Karpas-422 (cell line): ENCODE measurements around the gene E2F4. TPM values are rescaled to one million over a fixed set of nuclear protein-coding genes. Genes with fewer than 3 reads are reported as not detected.

ENCODE experiments used
- DNase-seq: peaks from one replicate; pipeline ENCODE4 v3.0.0-alpha.2; 2015
- H2AFZ ChIP-seq: fragments of 200-600 bp; sonication (generic); 2 replicates; pipeline ENCODE4 v1.6.1; 2014; ENCODE audit warnings: antibody characterized with exemption, low read length, mixed read lengths
- H3K27ac ChIP-seq: fragments of 200-600 bp; sonication (generic); 2 replicates; pipeline ENCODE4 v1.5.1; 2014; ENCODE audit warnings: mild to moderate bottlenecking, low read length, moderate library complexity
- H3K27me3 ChIP-seq: fragments of 200-600 bp; sonication (generic); 2 replicates; pipeline ENCODE4 v1.6.1; 2014; ENCODE audit warnings: low read length, mixed read lengths
- H3K36me3 ChIP-seq: fragments of 200-600 bp; sonication (generic); 2 replicates; pipeline ENCODE4 v1.6.1; 2014; ENCODE audit warnings: low read length, mixed read lengths; ENCODE audit not compliant: insufficient read depth
- H3K4me1 ChIP-seq: fragments of 200-600 bp; sonication (generic); 2 replicates; pipeline ENCODE4 v1.6.1; 2014; ENCODE audit warnings: mild to moderate bottlenecking, low read length, mixed read lengths
- H3K4me2 ChIP-seq: fragments of 200-600 bp; sonication (generic); 2 replicates; pipeline ENCODE4 v1.6.1; 2014; ENCODE audit warnings: low read length, low read depth, mild to moderate bottlenecking; ENCODE audit not compliant: poor library complexity, severe bottlenecking
- H3K4me3 ChIP-seq: fragments of 200-600 bp; sonication (generic); 2 replicates; pipeline ENCODE4 v1.5.1; 2014; ENCODE audit warnings: mild to moderate bottlenecking, antibody characterized with exemption, low read length, mixed read lengths
- H3K79me2 ChIP-seq: fragments of 200-600 bp; sonication (generic); 2 replicates; pipeline ENCODE4 v1.6.1; 2014; ENCODE audit warnings: mild to moderate bottlenecking, low read length, mixed read lengths
- H3K9ac ChIP-seq: fragments of 200-600 bp; sonication (generic); 2 replicates; pipeline ENCODE4 v1.6.0; 2014; ENCODE audit warnings: low read length
- H3K9me2 ChIP-seq: fragments of 200-600 bp; sonication (generic), shearing (Covaris generic); replicated peaks from 2 replicates; pipeline ENCODE4 v1.6.0; 2014; ENCODE audit warnings: mild to moderate bottlenecking, low read length, moderate library complexity; ENCODE audit not compliant: insufficient read depth
- H3K9me3 ChIP-seq: fragments of 300-700, 200-600 bp; sonication (generic); 2 replicates; pipeline ENCODE4 v1.6.1; 2014; ENCODE audit warnings: low read length, mixed read lengths
- H4K20me1 ChIP-seq: fragments of 200-600 bp; sonication (generic); 2 replicates; pipeline ENCODE4 v1.6.1; 2014; ENCODE audit warnings: mild to moderate bottlenecking, antibody characterized with exemption, low read length, low read depth; ENCODE audit not compliant: insufficient read depth
- total RNA-seq: library from RNA; depleted of rRNA; stranded (reverse); fragments of >200 nt; shearing (Covaris generic); gene quantifications from 2 replicates; pipeline ENCODE4 v1.2.3, GENCODE V29; 2014; ENCODE audit warnings: low replicate concordance

The E2F4 gene
- total RNA-seq, 1 experiment from 2014 or later, result 109 TPM

DNA sequence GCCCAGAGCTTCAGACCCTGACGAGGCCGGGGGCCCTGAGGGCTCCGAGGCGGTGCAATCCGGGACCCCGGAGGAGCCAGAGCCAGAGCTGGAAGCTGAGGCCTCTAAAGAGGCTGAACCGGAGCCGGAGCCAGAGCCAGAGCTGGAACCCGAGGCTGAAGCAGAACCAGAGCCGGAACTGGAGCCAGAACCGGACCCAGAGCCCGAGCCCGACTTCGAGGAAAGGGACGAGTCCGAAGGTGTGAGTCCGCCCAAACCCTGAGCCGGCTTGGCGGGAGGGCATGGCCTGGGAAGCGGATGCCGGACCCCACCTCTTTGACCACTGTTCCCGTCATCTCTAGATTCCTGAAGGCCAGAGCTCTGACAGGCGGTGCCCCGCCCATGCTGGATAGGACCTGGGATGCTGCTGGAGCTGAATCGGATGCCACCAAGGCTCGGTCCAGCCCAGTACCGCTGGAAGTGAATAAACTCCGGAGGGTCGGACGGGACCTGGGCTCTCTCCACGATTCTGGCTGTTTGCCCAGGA, 17.2 kb upstream of the E2F4 start:
- Histone ChIP-seq H3K27me3 (no peaks in the 10 kb centered on the region), H3K79me2 (no peaks in the 10 kb centered on the region), H3K9ac (peak overlapping the region; percentile 62), H3K9me2 (no peaks in the 10 kb centered on the region), H2AFZ (no peak overlapping the region), H3K9me3 (no peaks in the 10 kb centered on the region), H3K27ac (no peak overlapping the region), H3K4me2 (peak overlapping the region; percentile 63), H3K36me3 (no peaks in the 10 kb centered on the region), H3K4me1 (peaks cover 24% of the 10 kb centered on the region), H4K20me1 (peaks cover 20% of the 10 kb centered on the region; the same call in 1 of the 2 replicates), H3K4me3 (peak overlapping the region; percentile 57; the same call in 1 of the 2 replicates)
- DNase-seq, result no peak

DNA sequence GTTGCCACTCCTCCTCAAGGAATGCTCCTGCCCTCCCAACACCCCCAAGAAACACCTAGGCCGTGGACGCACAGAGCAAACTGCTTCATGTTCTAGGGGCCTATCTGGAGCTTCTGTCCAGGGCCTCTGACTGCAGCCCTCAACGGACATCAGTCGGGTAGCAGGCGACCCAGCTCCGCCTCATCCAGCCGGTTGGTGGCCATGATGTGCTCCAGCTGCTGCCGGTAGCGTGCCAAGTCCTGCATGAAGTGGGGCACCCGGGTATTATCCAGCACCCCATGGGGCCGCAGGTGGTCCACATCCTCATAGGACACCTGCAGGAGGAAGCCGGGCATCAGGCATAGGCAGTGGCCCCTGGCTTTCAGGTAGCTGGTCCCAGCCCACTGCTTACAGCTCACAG, 15.3 kb upstream of the E2F4 start:
- Histone ChIP-seq H3K27ac (no peak overlapping the region), H3K4me3 (no peak overlapping the region), H3K27me3 (no peaks in the 10 kb centered on the region), H3K4me1 (peaks cover 19% of the 10 kb centered on the region), H3K9ac (no peak overlapping the region), H3K36me3 (no peaks in the 10 kb centered on the region), H2AFZ (no peak overlapping the region), H3K9me2 (no peaks in the 10 kb centered on the region), H3K4me2 (no peak overlapping the region), H3K9me3 (no peaks in the 10 kb centered on the region), H3K79me2 (no peaks in the 10 kb centered on the region), H4K20me1 (peaks cover 20% of the 10 kb centered on the region; the same call in 1 of the 2 replicates)
- no peak for DNase-seq

DNA sequence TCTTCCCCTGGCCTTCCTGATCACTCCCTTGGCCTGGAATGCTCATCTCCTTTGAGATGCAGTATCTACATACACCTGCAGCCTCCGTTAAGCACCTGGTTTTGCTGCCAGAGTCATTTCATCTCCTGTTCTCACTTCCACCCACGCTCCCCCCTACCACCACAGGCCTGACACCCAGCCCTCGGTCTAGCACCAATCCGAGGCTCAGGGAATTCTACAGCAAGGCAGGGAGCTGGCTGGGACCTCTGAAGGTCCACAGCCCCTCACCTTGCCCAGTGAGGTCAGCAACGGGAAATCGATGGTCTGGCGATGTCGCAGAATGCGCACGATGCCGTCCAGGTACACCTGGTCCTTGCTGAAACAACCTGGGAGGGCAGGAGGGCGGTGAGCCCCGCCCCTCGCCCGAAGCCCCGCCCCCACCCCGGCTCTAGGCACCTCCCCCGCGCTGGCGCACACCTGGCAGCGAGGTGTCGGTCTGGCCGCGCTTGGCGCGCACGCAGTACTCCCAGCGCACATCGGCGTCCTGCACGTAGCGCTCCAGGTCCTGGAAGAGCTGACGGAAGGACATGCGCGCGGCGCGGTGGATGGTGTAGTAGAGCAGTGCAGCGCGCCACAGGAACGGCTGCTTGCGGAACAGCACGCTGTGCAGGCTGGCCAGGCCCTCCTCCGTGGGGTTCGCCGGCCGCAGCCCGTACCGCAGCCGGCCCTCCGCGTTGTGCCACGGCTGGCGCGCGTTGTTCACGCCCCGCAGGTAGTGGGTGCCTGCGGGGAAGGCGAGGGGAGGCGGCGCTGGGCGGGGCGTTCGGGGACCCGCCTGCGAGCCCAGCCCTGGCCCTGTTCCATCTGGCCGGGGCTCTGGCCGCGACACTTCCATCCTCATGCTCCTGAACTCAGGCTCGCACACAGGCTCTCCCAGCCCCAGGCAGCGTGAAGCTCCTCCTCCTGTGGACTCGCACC, 13.9 kb upstream of the E2F4 start:
- peaks cover 20% of the 10 kb centered on the region; the same call in 1 of the 2 replicates for H4K20me1 ChIP-seq
- peak overlapping the region; percentile 38 for H3K4me2 ChIP-seq
- H3K79me2 ChIP-seq, result no peaks in the 10 kb centered on the region
- H3K4me3 ChIP-seq, result no peak overlapping the region
- H2AFZ ChIP-seq, result no peak overlapping the region
- H3K9me2 ChIP-seq, result no peaks in the 10 kb centered on the region
- H3K9ac ChIP-seq, result no peak overlapping the region
- no peak overlapping the region for H3K27ac ChIP-seq
- no peaks in the 10 kb centered on the region for H3K9me3 ChIP-seq
- no peaks in the 10 kb centered on the region for H3K27me3 ChIP-seq
- peaks cover 29% of the 10 kb centered on the region for H3K4me1 ChIP-seq
- no peaks in the 10 kb centered on the region for H3K36me3 ChIP-seq
- DNase-seq, result no peak

DNA sequence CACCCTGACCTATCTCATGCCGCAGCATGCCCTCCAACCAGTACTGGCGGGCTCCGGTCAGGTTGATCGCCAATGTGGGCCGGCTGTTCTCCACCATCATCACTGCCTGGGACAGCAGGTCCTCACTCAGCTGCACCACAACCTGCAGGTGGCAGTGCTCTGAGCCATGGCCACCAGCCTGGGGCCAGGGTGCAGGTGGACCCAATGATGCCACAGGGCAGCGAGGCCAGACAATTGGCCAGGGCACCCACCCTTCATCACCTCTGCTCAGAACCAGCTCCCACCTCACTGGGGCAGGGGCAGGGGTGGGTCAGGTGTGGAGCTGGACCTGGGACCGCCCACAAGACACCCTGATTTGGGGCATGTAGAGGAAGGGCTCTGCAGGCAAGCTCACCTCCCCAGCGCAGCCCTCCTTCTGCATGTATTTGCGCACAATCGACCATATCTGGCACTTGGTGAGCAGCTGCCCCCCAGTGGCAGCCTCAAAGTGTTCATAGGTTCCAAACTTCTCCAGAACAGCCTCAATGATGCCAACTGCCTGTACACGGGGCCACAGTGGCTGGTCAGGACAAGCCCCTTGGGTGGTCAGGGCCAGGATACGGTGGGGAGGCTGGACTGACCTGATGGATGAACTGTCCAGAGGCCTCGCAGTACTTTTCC, 12.4 kb upstream of the E2F4 start:
- Histone ChIP-seq H3K9me3 (no peaks in the 10 kb centered on the region), H3K4me1 (peaks cover 26% of the 10 kb centered on the region), H3K36me3 (no peaks in the 10 kb centered on the region), H3K4me3 (no peak overlapping the region), H3K9ac (no peak overlapping the region), H3K9me2 (no peaks in the 10 kb centered on the region), H3K27me3 (no peaks in the 10 kb centered on the region), H3K79me2 (no peaks in the 10 kb centered on the region), H2AFZ (no peak overlapping the region), H3K4me2 (no peak overlapping the region), H3K27ac (no peak overlapping the region), H4K20me1 (peaks cover 20% of the 10 kb centered on the region; the same call in 1 of the 2 replicates)
- DNase-seq, result no peak

DNA sequence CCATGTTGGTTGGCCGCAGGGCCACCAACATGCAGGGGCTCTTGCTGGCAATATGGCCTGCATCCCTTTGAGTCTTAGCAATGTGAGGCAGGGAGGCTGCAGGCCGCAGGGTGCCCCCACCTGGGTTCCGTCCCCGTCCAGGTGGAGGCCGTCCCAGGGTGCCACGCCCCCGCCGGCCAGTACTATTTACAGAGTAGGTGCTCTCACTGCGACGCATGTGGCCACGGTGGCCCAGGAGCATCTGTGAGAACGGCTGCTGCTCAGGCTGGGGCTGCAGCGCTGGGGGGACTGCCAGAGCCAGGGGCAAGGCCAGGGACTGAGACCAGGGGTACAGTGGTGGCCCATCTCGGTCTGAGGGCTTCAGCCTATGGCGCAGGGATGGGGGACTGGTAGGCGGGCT, 11.8 kb upstream of the E2F4 start:
- no peak overlapping the region for H2AFZ ChIP-seq
- H3K27me3 ChIP-seq, result no peaks in the 10 kb centered on the region
- no peak overlapping the region for H3K4me3 ChIP-seq
- no peak overlapping the region for H3K4me2 ChIP-seq
- no peaks in the 10 kb centered on the region for H3K36me3 ChIP-seq
- no peak overlapping the region for H3K27ac ChIP-seq
- H3K9ac ChIP-seq, result no peak overlapping the region
- H3K79me2 ChIP-seq, result no peaks in the 10 kb centered on the region
- H3K4me1 ChIP-seq, result peaks cover 28% of the 10 kb centered on the region
- H4K20me1 ChIP-seq, result peaks cover 17% of the 10 kb centered on the region; the same call in 1 of the 2 replicates
- no peak for DNase-seq
- H3K9me3 ChIP-seq, result no peaks in the 10 kb centered on the region
- H3K9me2 ChIP-seq, result no peaks in the 10 kb centered on the region

DNA sequence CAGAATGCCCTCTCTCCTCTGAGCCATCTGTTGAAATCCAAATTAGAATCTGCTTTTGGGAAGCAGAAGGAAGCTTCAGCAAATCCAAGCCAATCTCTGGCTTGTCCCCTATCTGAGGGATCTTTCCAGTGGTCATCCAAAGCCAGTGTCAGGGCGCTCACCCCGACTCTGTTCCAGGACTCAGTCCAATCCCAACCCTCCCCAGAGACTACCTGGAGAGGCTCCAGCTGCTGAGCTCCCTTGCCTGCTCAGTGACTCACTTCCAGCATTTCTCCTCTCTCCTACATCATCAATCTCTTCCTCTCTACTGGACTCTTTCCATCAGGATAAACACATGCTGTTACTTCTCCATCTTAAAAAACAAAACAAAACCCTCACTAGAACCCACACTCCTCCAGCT, 10.6 kb upstream of the E2F4 start:
- DNase-seq, result no peak
- no peaks in the 10 kb centered on the region for H3K9me2 ChIP-seq

DNA sequence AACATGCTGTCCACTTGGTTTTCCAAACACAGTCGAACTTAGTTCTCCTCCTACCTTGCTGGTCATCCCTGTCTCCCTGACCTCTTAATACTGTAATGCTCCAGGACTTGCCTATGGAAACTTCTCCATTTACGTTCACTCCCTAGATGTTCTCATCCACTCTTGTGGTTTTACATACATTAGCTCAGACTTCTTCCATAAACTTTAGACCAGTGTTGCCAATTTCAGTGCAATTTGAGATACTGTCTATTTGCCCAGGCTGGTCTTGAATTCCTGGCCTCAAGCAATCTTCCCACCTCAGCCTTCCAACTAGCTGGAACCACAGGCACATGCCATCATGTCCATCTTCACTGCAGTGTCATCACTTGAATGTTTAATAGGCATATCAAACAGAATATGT, 9.7 kb upstream of the E2F4 start:
- no peaks in the 10 kb centered on the region for H3K79me2 ChIP-seq
- H3K36me3 ChIP-seq, result no peaks in the 10 kb centered on the region
- H3K9me3 ChIP-seq, result no peaks in the 10 kb centered on the region
- H3K9me2 ChIP-seq, result no peaks in the 10 kb centered on the region
- H3K4me2 ChIP-seq, result peak overlapping the region; percentile 94
- peak overlapping the region; percentile 74 for H3K9ac ChIP-seq
- DNase-seq, result no peak
- no peak overlapping the region for H3K27ac ChIP-seq
- H3K27me3 ChIP-seq, result no peaks in the 10 kb centered on the region
- H4K20me1 ChIP-seq, result peaks cover 17% of the 10 kb centered on the region; the same call in 1 of the 2 replicates
- H3K4me3 ChIP-seq, result peak overlapping the region; percentile 79; the same call in 1 of the 2 replicates
- H3K4me1 ChIP-seq, result peaks cover 28% of the 10 kb centered on the region
- no peak overlapping the region for H2AFZ ChIP-seq

More for the DNA sequence above, 10.6 kb upstream of the E2F4 start:
- H3K9me3 ChIP-seq, result no peaks in the 10 kb centered on the region
- H3K4me3 ChIP-seq, result no peak overlapping the region
- H4K20me1 ChIP-seq, result peaks cover 17% of the 10 kb centered on the region; the same call in 1 of the 2 replicates
- peaks cover 28% of the 10 kb centered on the region for H3K4me1 ChIP-seq
- H3K4me2 ChIP-seq, result no peak overlapping the region
- H3K36me3 ChIP-seq, result no peaks in the 10 kb centered on the region
- no peak overlapping the region for H2AFZ ChIP-seq
- H3K27me3 ChIP-seq, result no peaks in the 10 kb centered on the region
- no peaks in the 10 kb centered on the region for H3K79me2 ChIP-seq
- no peak overlapping the region for H3K9ac ChIP-seq
- H3K27ac ChIP-seq, result no peak overlapping the region

DNA sequence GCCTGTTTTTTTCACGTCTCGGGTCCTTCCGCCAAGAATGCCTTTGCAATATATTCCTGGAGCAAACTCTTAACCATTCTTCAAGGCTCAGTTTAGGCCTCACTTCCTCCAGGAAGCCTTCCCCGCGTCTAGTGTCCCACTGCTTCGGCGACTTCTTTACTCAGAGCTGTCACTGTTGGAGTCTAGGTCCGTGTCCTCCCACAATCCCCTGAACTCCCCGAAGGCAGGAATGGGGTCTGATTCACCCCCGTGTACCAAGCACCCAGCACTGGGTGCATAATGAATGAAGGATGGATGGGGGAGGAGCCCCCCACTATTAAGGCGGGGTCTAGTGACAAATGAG, 8.7 kb upstream of the E2F4 start:
- no peak for DNase-seq
- Histone ChIP-seq H3K27me3 (no peaks in the 10 kb centered on the region), H2AFZ (peak overlapping the region; percentile 98; the same call in 1 of the 2 replicates), H3K4me2 (peak overlapping the region; percentile 94), H3K9ac (peak overlapping the region; percentile 74), H3K27ac (no peak overlapping the region), H4K20me1 (peaks cover 10% of the 10 kb centered on the region; the same call in 1 of the 2 replicates), H3K9me3 (no peaks in the 10 kb centered on the region), H3K4me1 (peaks cover 26% of the 10 kb centered on the region), H3K36me3 (no peaks in the 10 kb centered on the region), H3K79me2 (no peaks in the 10 kb centered on the region), H3K9me2 (no peaks in the 10 kb centered on the region), H3K4me3 (peak overlapping the region; percentile 79)
